Neural progenitor cell (in vitro differentiated cells): ENCODE measurements around the gene SAMHD1. TPM values are rescaled to one million over a fixed set of nuclear protein-coding genes. Genes with fewer than 3 reads are reported as not detected.

Experiments used
- DNase-seq: peaks from one replicate; pipeline ENCODE4 v3.0.0-alpha.2; 2016; ENCODE audit warnings: low spot score
- H2AFZ ChIP-seq: fragments of 200-600 bp; sonication (generic); replicated peaks from 2 replicates; pipeline ENCODE4 v1.6.1; 2016; ENCODE audit warnings: antibody characterized with exemption
- H3F3A ChIP-seq: fragments of 200-600 bp; sonication (generic); 2 replicates; pipeline ENCODE4 v1.6.1; 2016; ENCODE audit warnings: antibody characterized with exemption, low read depth
- H3K27ac ChIP-seq: fragments of 200-600 bp; sonication (generic); 2 replicates; pipeline ENCODE4 v1.5.1; 2016; ENCODE audit warnings: mild to moderate bottlenecking
- H3K27me3 ChIP-seq: fragments of 200-600 bp; sonication (generic); 2 replicates; pipeline ENCODE4 v1.6.1; 2016; ENCODE audit warnings: mild to moderate bottlenecking, moderate library complexity
- H3K36me3 ChIP-seq: fragments of 200-600 bp; sonication (generic); 2 replicates; pipeline ENCODE4 v1.5.1; 2016
- H3K4me1 ChIP-seq: fragments of 200-600 bp; sonication (generic); 2 replicates; pipeline ENCODE4 v1.6.1; 2016; ENCODE audit warnings: mixed run types
- H3K4me2 ChIP-seq: fragments of 200-600 bp; sonication (generic); 2 replicates; pipeline ENCODE4 v1.6.1; 2016
- H3K4me3 ChIP-seq: fragments of 200-600 bp; sonication (generic); 2 replicates; pipeline ENCODE4 v1.5.1; 2016
- H3K79me2 ChIP-seq: fragments of 200-600 bp; sonication (generic); 2 replicates; pipeline ENCODE4 v1.6.1; 2016; ENCODE audit warnings: low read depth
- H3K9ac ChIP-seq: fragments of 200-600 bp; sonication (generic); 2 replicates; pipeline ENCODE4 v1.6.1; 2016
- H3K9me3 ChIP-seq: fragments of 200-600 bp; sonication (generic); 2 replicates; pipeline ENCODE4 v1.5.1; 2016; ENCODE audit warnings: low read depth
- H4K20me1 ChIP-seq: fragments of 200-600 bp; sonication (generic); 2 replicates; pipeline ENCODE4 v1.6.1; 2016; ENCODE audit warnings: low read depth
- H3K27ac Mint-ChIP-seq: 3 replicates; pipeline ENCODE4 v1.8.0; 2021; ENCODE audit warnings: mixed read lengths
- H3K27me3 Mint-ChIP-seq: 2 replicates; pipeline ENCODE4 v1.8.0; 2022; ENCODE audit warnings: low read depth, mild to moderate bottlenecking, inconsistent platforms, moderate library complexity, mixed read lengths; ENCODE audit not compliant: insufficient read depth
- H3K36me3 Mint-ChIP-seq: 3 replicates; pipeline ENCODE4 v1.8.0; 2021; ENCODE audit warnings: mixed read lengths
- H3K4me1 Mint-ChIP-seq: 3 replicates; pipeline ENCODE4 v1.8.0; 2021; ENCODE audit warnings: mixed read lengths
- H3K4me3 Mint-ChIP-seq: 3 replicates; pipeline ENCODE4 v1.8.0; 2021; ENCODE audit warnings: mild to moderate bottlenecking, moderate library complexity, mixed read lengths
- H3K9me3 Mint-ChIP-seq: 3 replicates; pipeline ENCODE4 v1.8.0; 2020; ENCODE audit warnings: mixed read lengths
- EZH2 ChIP-seq: fragments of 200-600 bp; sonication (generic); IDR thresholded peaks from 2 replicates; pipeline ENCODE4 v1.6.1; 2017; ENCODE audit warnings: antibody characterized with exemption, mild to moderate bottlenecking, moderate library complexity
- EZH2phosphoT487 ChIP-seq: fragments of 200-600 bp; sonication (generic); IDR thresholded peaks from 2 replicates; pipeline ENCODE4 v1.6.1; 2017; ENCODE audit warnings: antibody characterized with exemption
- total RNA-seq: library from RNA; depleted of rRNA; stranded (reverse); fragments of >200 nt; gene quantifications from 2 replicates; pipeline ENCODE4 v1.2.3, GENCODE V29; 2015; ENCODE audit warnings: low replicate concordance
- TF ChIP-seq, protein P1 (sequence below): fragments of 200-600 bp; sonication (generic); IDR thresholded peaks from 2 replicates; pipeline ENCODE4 v1.5.1; 2017; ENCODE audit warnings: antibody characterized with exemption, mild to moderate bottlenecking

The SAMHD1 gene
- total RNA-seq, 1 donor from 2014 or later = 29.0 TPM

DNA sequence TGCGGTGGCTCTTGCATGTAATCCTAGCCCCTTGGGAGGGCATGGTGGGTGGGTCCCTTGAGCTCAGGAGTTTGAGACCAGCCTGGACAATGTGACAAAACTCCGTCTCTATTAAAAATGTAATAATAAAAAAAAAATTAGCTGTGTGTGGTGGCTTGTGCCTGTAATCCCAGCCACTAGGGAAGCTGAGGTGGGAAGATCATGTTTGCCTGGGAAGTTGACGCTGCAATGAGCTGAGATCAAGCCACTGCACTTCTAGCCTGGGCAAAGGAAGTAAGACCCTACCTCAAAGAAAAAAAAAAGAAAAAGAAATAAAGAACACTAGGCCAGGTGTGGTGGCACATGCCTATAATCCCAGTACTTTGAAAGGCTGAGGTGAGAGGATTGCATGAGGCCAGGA lies 4.5 kb upstream of the SAMHD1 start:
- peaks cover 9% of the 10 kb centered on the region for H3K27me3 Mint-ChIP-seq
- Histone ChIP-seq H3F3A (peaks cover 4% of the 10 kb centered on the region), H3K4me3 (no peak overlapping the region), H3K27me3 (no peaks in the 10 kb centered on the region), H3K36me3 (no peaks in the 10 kb centered on the region), H3K79me2 (no peaks in the 10 kb centered on the region), H3K4me2 (no peak overlapping the region), H2AFZ (no peak overlapping the region), H4K20me1 (no peaks in the 10 kb centered on the region), H3K9ac (no peak overlapping the region), H3K4me1 (no peaks in the 10 kb centered on the region), H3K27ac (no peak overlapping the region), H3K9me3 (no peaks in the 10 kb centered on the region)
- TF ChIP-seq, protein P1, sequence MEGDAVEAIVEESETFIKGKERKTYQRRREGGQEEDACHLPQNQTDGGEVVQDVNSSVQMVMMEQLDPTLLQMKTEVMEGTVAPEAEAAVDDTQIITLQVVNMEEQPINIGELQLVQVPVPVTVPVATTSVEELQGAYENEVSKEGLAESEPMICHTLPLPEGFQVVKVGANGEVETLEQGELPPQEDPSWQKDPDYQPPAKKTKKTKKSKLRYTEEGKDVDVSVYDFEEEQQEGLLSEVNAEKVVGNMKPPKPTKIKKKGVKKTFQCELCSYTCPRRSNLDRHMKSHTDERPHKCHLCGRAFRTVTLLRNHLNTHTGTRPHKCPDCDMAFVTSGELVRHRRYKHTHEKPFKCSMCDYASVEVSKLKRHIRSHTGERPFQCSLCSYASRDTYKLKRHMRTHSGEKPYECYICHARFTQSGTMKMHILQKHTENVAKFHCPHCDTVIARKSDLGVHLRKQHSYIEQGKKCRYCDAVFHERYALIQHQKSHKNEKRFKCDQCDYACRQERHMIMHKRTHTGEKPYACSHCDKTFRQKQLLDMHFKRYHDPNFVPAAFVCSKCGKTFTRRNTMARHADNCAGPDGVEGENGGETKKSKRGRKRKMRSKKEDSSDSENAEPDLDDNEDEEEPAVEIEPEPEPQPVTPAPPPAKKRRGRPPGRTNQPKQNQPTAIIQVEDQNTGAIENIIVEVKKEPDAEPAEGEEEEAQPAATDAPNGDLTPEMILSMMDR = no peak
- TF ChIP-seq EZH2 = no peak
- no peak for TF ChIP-seq EZH2phosphoT487
- peaks cover 6% of the 10 kb centered on the region for H3K4me1 Mint-ChIP-seq
- no peaks in the 10 kb centered on the region for H3K36me3 Mint-ChIP-seq
- H3K4me3 Mint-ChIP-seq = no peak overlapping the region
- DNase-seq = no peak
- no peak overlapping the region for H3K27ac Mint-ChIP-seq
- no peaks in the 10 kb centered on the region for H3K9me3 Mint-ChIP-seq

GRCh38 chr20:36951979-36952738 lies 651 bp upstream of the SAMHD1 start:
- Histone ChIP-seq H3K9me3 (no peaks in the 10 kb centered on the region), H3K9ac (no peak overlapping the region), H3K36me3 (no peaks in the 10 kb centered on the region), H3F3A (peaks cover 17% of the 10 kb centered on the region), H3K27ac (no peak overlapping the region), H3K4me3 (peak overlapping the region; percentile 61), H4K20me1 (no peaks in the 10 kb centered on the region), H3K4me2 (peak overlapping the region; percentile 85), H3K79me2 (peaks cover 10% of the 10 kb centered on the region), H3K27me3 (no peaks in the 10 kb centered on the region), H3K4me1 (no peaks in the 10 kb centered on the region), H2AFZ (peak overlapping the region; percentile 81)
- no peaks in the 10 kb centered on the region for H3K9me3 Mint-ChIP-seq
- peak overlapping the region; percentile 66 for H3K27ac Mint-ChIP-seq
- TF ChIP-seq, protein P1 = no peak
- no peak for TF ChIP-seq EZH2
- no peak for TF ChIP-seq EZH2phosphoT487
- H3K4me3 Mint-ChIP-seq = peak overlapping the region; percentile 93
- H3K4me1 Mint-ChIP-seq = peaks cover 11% of the 10 kb centered on the region
- H3K27me3 Mint-ChIP-seq = peaks cover 25% of the 10 kb centered on the region
- no peak for DNase-seq
- no peaks in the 10 kb centered on the region for H3K36me3 Mint-ChIP-seq

- Mint-ChIP-seq H3K4me3 (peak overlapping the region; percentile 93), H3K36me3 (no peaks in the 10 kb centered on the region), H3K9me3 (no peaks in the 10 kb centered on the region), H3K27ac (no peak overlapping the region), H3K4me1 (peaks cover 11% of the 10 kb centered on the region), H3K27me3 (peaks cover 25% of the 10 kb centered on the region)
- Histone ChIP-seq H3K27me3 (no peaks in the 10 kb centered on the region), H3K4me2 (peak overlapping the region; percentile 85), H3K79me2 (peaks cover 10% of the 10 kb centered on the region), H4K20me1 (no peaks in the 10 kb centered on the region), H2AFZ (peak overlapping the region; percentile 81), H3F3A (peaks cover 24% of the 10 kb centered on the region), H3K36me3 (no peaks in the 10 kb centered on the region), H3K27ac (no peak overlapping the region), H3K4me1 (peaks cover 7% of the 10 kb centered on the region), H3K4me3 (peak overlapping the region; percentile 61), H3K9me3 (no peaks in the 10 kb centered on the region), H3K9ac (no peak overlapping the region)
- TF ChIP-seq EZH2phosphoT487 = no peak
- TF ChIP-seq EZH2 = no peak
- TF ChIP-seq, protein P1 = no peak
- DNase-seq = peak; percentile 44
Measured at GRCh38 chr20:36950414-36951197, 902 bp downstream of the SAMHD1 start.
